Lower lobe of right lung (tissue), 2 donors: Measurements from ENCODE around the gene NHERF1. TPM values are rescaled to one million over a fixed set of nuclear protein-coding genes. Genes with fewer than 3 reads are reported as not detected.

ENCODE experiments used
- ATAC-seq, 2 donors: fragments of 200-7000 bp; cut with Tn5 transposase; one replicate each; pipeline ENCODE4 v1.9.1; 2020 to 2022; ENCODE audit warnings: mild to moderate bottlenecking in 2 of 2, moderate library complexity in 2 of 2
- DNase-seq: peaks from one replicate; pipeline ENCODE4 v3.0.0-alpha.2; 2020
- H3K27ac ChIP-seq: fragments of 200-600 bp; one replicate; pipeline ENCODE4 v1.8.0; 2022
- H3K27me3 ChIP-seq: fragments of 200-600 bp; one replicate; pipeline ENCODE4 v1.8.0; 2022; ENCODE audit warnings: low read depth
- H3K36me3 ChIP-seq: fragments of 200-600 bp; one replicate; pipeline ENCODE4 v1.8.0; 2022; ENCODE audit warnings: mild to moderate bottlenecking
- H3K4me1 ChIP-seq: fragments of 200-600 bp; one replicate; pipeline ENCODE4 v1.8.0; 2022
- H3K4me3 ChIP-seq: fragments of 200-600 bp; one replicate; pipeline ENCODE4 v1.8.0; 2022; ENCODE audit warnings: mild to moderate bottlenecking
- H3K9me3 ChIP-seq: fragments of 200-600 bp; one replicate; pipeline ENCODE4 v1.8.0; 2022
- CTCF ChIP-seq: fragments of 200-600 bp; IDR thresholded peaks from one replicate; pipeline ENCODE4 v1.8.0; 2022; ENCODE audit warnings: antibody characterized with exemption, mild to moderate bottlenecking
- intact Hi-C: fragments of 100-400 bp; cut with DNase I; formaldehyde crosslinking; loops from one replicate; pipeline ENCODE4 v1.11.0; 2022
- long read RNA-seq: library from polyadenylated mRNA; unstranded; transcript quantifications from one replicate; pipeline ENCODE4 v2.0.0, GENCODE V29; 2021
- total RNA-seq: library from RNA; stranded (reverse); fragmentation: NEBNext Ultra II Directional; extraction: Animal tissue kit (Norgen Biotek cat#: 25700); gene quantifications from one replicate; pipeline ENCODE4 v1.2.1, GENCODE V29; 2021
- donor health status: DM: no; HTN: yes; CAD: no; lungs with severe emphysema.

The NHERF1 gene
- total RNA-seq = 35.7 TPM
- long read RNA-seq, transcript SLC9A3R1-201 (6 exons, 1,969 nt) = major isoform, 39 of 47 reads
- long read RNA-seq, partial matches to known transcripts = 0 of 47 reads
- long read RNA-seq, other reads (novel, unspliced or antisense) = 5 of 47 reads

- peak within 1 kb of the TSS; percentile 98 for H3K4me3 ChIP-seq
- intact Hi-C loops = no loop called here
Measured at GRCh38 chr17:74748529-74749278, at the start of gene NHERF1. Gene NHERF1, plus strand, starts transcription at chr17:74748628. Its CDS starts 219 bp downstream, at chr17:74748847.

GRCh38 chr17:74699236-74699635 is 49.2 kb upstream of the NHERF1 start:
- Histone ChIP-seq H3K27me3 (peaks cover 10% of the 10 kb centered on the region), H3K4me1 (peaks cover 28% of the 10 kb centered on the region), H3K36me3 (peaks cover 4% of the 10 kb centered on the region), H3K9me3 (no peaks in the 10 kb centered on the region), H3K27ac (no peak overlapping the region), H3K4me3 (no peak overlapping the region)
- ATAC-seq = no peak
- intact Hi-C loops = no loop called here
- DNase-seq = no peak
- no peak for TF ChIP-seq CTCF

More at GRCh38 chr17:74748529-74749278, at the start of gene NHERF1:
- DNase-seq (peak; percentile 96), ATAC-seq (peak; percentile 97)
- Histone ChIP-seq H3K27me3 (no peaks in the 10 kb centered on the region), H3K9me3 (no peaks in the 10 kb centered on the region), H3K36me3 (no peaks in the 10 kb centered on the region), H3K27ac (peak within 1 kb of the TSS; percentile 89), H3K4me1 (peaks cover 70% of the 10 kb centered on the region)
- TF ChIP-seq CTCF = no peak

GRCh38 chr17:74702116-74702871 is 46.1 kb upstream of the NHERF1 start:
- TF ChIP-seq CTCF = no peak
- Histone ChIP-seq H3K27ac (no peak overlapping the region), H3K9me3 (no peaks in the 10 kb centered on the region), H3K4me1 (peaks cover 29% of the 10 kb centered on the region), H3K36me3 (peaks cover 4% of the 10 kb centered on the region), H3K4me3 (no peak overlapping the region), H3K27me3 (peaks cover 10% of the 10 kb centered on the region)
- ATAC-seq (peak; percentile 54 to 69), DNase-seq (peak; percentile 66)
- intact Hi-C loops = no loop called here

GRCh38 chr17:74703311-74703710 is 45.1 kb upstream of the NHERF1 start:
- H3K27me3 ChIP-seq = peaks cover 10% of the 10 kb centered on the region
- no peak overlapping the region for H3K27ac ChIP-seq
- peaks cover 4% of the 10 kb centered on the region for H3K36me3 ChIP-seq
- ATAC-seq (peak in 1 of 2 donors; percentile 25), DNase-seq (no peak)
- no peak overlapping the region for H3K4me3 ChIP-seq
- H3K4me1 ChIP-seq = peaks cover 22% of the 10 kb centered on the region
- intact Hi-C loops = no loop called here
- no peaks in the 10 kb centered on the region for H3K9me3 ChIP-seq
- no peak for TF ChIP-seq CTCF

GRCh38 chr17:74704544-74704943 is 43.9 kb upstream of the NHERF1 start:
- H3K9me3 ChIP-seq = no peaks in the 10 kb centered on the region
- H3K27ac ChIP-seq = no peak overlapping the region
- peaks cover 10% of the 10 kb centered on the region for H3K27me3 ChIP-seq
- intact Hi-C loops = no loop called here
- peak; percentile 73 for DNase-seq
- H3K4me3 ChIP-seq = no peak overlapping the region
- H3K4me1 ChIP-seq = peaks cover 22% of the 10 kb centered on the region
- ATAC-seq = peak; percentile 85 to 86
- TF ChIP-seq CTCF = no peak
- H3K36me3 ChIP-seq = peaks cover 3% of the 10 kb centered on the region
